ENCODE measurements around the gene ERMN. TPM values are rescaled to one million over a fixed set of nuclear protein-coding genes. Genes with fewer than 3 reads are reported as not detected.

Gene ERMN
- total and polyA plus RNA-seq, 12 donors, result 0.07 to 0.09 TPM; not detected in 10

DNA sequence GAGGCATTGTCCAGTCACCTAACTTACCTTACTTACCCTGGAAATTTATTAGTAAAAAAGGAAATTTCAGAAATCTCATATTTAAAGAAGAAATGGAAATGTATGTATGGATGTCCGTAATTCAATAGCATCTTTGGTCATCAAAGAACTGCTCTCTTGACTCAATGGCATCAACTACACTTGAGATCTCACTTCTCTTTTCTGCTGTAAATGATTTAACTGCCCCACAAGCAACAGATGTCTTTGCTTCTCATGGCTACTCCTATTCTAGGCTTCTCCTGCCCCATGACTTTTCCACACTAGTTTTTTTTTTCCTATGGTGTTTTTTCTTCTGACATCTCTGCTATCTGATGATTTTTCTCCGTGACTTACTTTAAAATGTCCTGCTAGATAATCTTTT is 34.0 kb upstream of the ERMN start:
- DNase-seq (no peak), ATAC-seq (no peak)
- Histone ChIP-seq H3K27ac (no peak overlapping the region), H3K9me3 (peaks cover 0 to 17% (median 4%) of the 10 kb centered on the region in 11 donors), H3K36me3 (no peaks in the 10 kb centered on the region), H3K27me3 (no peaks in the 10 kb centered on the region), H3K4me3 (no peak overlapping the region), H3K4me1 (peaks cover 0 to 9% (median 0%) of the 10 kb centered on the region in 9 donors)
- TF ChIP-seq, protein P1, sequence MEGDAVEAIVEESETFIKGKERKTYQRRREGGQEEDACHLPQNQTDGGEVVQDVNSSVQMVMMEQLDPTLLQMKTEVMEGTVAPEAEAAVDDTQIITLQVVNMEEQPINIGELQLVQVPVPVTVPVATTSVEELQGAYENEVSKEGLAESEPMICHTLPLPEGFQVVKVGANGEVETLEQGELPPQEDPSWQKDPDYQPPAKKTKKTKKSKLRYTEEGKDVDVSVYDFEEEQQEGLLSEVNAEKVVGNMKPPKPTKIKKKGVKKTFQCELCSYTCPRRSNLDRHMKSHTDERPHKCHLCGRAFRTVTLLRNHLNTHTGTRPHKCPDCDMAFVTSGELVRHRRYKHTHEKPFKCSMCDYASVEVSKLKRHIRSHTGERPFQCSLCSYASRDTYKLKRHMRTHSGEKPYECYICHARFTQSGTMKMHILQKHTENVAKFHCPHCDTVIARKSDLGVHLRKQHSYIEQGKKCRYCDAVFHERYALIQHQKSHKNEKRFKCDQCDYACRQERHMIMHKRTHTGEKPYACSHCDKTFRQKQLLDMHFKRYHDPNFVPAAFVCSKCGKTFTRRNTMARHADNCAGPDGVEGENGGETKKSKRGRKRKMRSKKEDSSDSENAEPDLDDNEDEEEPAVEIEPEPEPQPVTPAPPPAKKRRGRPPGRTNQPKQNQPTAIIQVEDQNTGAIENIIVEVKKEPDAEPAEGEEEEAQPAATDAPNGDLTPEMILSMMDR (IDR thresholded peaks at IDR 0.05), result no peak
- 91 to 93% methylated on average over 2 of the region's 2 CpGs for WGBS, 2 donors
- intact Hi-C loops (cut with DNase I), result no loop called here

DNA sequence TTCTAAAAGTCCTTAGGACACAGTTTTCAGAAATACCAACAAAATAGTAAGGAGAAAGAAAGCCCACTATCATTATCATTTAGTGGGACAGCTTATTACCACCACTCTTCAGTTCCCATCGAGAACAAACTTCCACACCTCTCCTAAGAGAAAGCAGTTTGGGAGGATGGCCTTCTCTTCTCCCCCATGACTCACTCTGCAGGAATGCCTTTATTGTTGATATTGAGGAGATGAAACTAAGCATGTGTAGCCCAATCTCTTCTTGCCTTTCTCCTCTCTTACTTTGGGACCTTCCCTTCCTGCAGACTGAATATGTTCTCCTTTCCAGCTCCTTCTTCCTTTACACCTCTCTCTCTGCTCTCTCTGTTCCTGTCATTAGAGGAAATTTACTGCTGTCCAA is 30.0 kb upstream of the ERMN start:
- peaks cover 0 to under 1% (median 0%) of the 10 kb centered on the region in 11 donors for H3K9me3 ChIP-seq
- 29 to 38% methylated on average over 1 of the region's 1 CpG for WGBS, 2 donors
- TF ChIP-seq, protein P1 (IDR thresholded peaks at IDR 0.05), result no peak
- no peak for DNase-seq
- H3K27me3 ChIP-seq, result no peaks in the 10 kb centered on the region
- no peaks in the 10 kb centered on the region for H3K36me3 ChIP-seq
- intact Hi-C loops (cut with DNase I), result no loop called here
- H3K27ac ChIP-seq, result no peak overlapping the region
- H3K4me3 ChIP-seq, result no peak overlapping the region
- H3K4me1 ChIP-seq, result no peaks in the 10 kb centered on the region
- no peak for ATAC-seq

DNA sequence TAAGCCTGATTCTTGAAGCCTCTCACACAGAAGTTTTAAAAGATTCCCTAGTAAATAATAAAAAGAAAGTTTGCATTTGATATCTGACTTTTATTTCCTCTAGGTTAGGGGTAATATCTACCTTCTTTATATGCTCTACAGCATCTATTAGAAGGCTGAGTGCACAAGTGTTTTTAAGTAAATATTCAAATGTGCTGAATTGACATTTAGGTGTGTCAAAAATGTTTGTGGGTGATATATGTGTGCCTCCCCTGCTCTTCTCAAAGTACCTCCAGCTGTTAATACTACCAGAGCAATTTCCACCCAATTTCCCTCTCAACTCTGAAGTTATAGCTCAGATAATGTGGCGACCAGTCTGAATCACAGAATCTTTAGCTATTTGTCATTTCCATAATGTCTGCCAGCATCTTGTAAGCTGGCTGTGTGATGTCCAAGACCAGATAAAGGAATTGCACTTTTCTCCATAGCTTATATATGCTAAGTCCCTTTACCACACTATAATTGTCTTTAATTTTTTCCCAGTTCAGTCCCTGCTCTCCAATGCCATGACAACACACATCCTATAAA is 24.4 kb upstream of the ERMN start:
- DNase-seq (no peak), ATAC-seq (no peak)
- no peaks in the 10 kb centered on the region for H3K4me1 ChIP-seq
- no peak overlapping the region for H3K4me3 ChIP-seq
- intact Hi-C loops (cut with DNase I), result no loop called here
- H3K36me3 ChIP-seq, result no peaks in the 10 kb centered on the region
- 49 to 55% methylated on average over 1 of the region's 1 CpG for WGBS, 2 donors
- H3K27me3 ChIP-seq, result no peaks in the 10 kb centered on the region
- peaks cover 0 to 6% (median 0%) of the 10 kb centered on the region in 11 donors for H3K9me3 ChIP-seq
- TF ChIP-seq, protein P1 (IDR thresholded peaks at IDR 0.05), result no peak
- no peak overlapping the region for H3K27ac ChIP-seq

DNA sequence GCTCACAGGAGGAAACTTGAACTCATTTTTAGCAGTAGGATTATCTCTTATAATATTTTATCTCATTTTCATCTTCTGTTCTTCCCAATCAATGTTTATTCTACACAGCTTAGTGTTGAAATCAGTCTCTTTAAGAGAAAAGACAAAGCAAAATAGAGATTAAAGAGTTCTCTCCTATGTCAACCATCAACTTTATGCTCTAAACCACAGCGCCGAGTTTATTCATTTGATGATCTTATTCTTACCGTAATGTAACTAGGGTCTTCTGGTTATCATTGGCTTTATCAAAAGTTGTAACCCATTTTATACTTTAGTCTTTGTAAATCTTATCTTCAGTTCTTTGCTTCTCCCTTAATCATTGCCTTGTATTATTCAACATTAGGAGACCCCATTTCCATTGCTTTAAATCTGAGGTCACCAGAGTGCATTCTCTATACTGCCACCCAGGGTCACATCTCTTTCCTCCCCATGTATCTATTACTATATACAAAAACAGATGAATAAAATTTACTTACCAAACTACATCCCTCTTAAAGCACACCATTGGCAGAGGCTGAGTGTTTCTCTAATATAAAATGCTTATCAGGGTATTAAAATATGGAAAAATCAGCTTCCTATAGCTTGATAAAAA is 22.8 kb upstream of the ERMN start:
- Histone ChIP-seq H3K27me3 (no peaks in the 10 kb centered on the region), H3K27ac (no peak overlapping the region), H3K4me3 (no peak overlapping the region), H3K4me1 (no peaks in the 10 kb centered on the region), H3K9me3 (peaks cover 0 to 22% (median 0%) of the 10 kb centered on the region in 11 donors), H3K36me3 (no peaks in the 10 kb centered on the region)
- ATAC-seq, result no peak
- no peak for DNase-seq
- WGBS, 2 donors, result 91 to 93% methylated on average over 3 of the region's 3 CpGs
- TF ChIP-seq, protein P1 (IDR thresholded peaks at IDR 0.05), result no peak
- intact Hi-C loops (cut with DNase I), result no loop called here
